Left lung (tissue), 10 donors: ENCODE measurements around the gene SLMAP. TPM values are rescaled to one million over a fixed set of nuclear protein-coding genes. Genes with fewer than 3 reads are reported as not detected.
A peak's percentile ranks its signal among the peaks of the same experiment; 100 is the strongest.
"Not testable (repeated sequence)": the region's sequence is repeated elsewhere in the genome, so short reads cannot be mapped to it uniquely, and the experiment has no call there.

Experiments used
- ATAC-seq: fragments of 200-7000 bp; cut with Tn5 transposase; one replicate; pipeline ENCODE4 v1.9.1; 2020; ENCODE audit warnings: moderate library complexity
- DNase-seq, 4 donors: peaks; one replicate each; pipeline ENCODE4 v3.0.0-alpha.2; 2013 to 2020
- H3K27ac ChIP-seq, 2 donors: fragments of 200-600 bp; sonication (generic) in 1 of 2; one replicate each; pipeline versions ENCODE4 v1.5.0 to v1.8.0; 2020 to 2021
- H3K27me3 ChIP-seq, 2 donors: fragments of 200-600 bp; sonication (generic) in 1 of 2; one replicate each; pipeline versions ENCODE4 v1.5.0 to v1.8.0; 2020 to 2021
- H3K36me3 ChIP-seq, 2 donors: fragments of 200-600 bp; sonication (generic) in 1 of 2; one replicate each; pipeline versions ENCODE4 v1.5.0 to v1.8.0; 2020 to 2021
- H3K4me1 ChIP-seq, 2 donors: fragments of 200-600 bp; one replicate each; pipeline ENCODE4 v1.8.0; 2021
- H3K4me3 ChIP-seq, 2 donors: fragments of 200-600 bp; sonication (generic) in 1 of 2; one replicate each; pipeline versions ENCODE4 v1.5.0 to v1.8.0; 2020 to 2021; ENCODE audit warnings: mild to moderate bottlenecking in 1 of 2
- H3K9me3 ChIP-seq, 2 donors: fragments of 200-600 bp; sonication (generic) in 1 of 2; one replicate each; pipeline versions ENCODE4 v1.5.0 to v1.8.0; 2020 to 2021
- CTCF ChIP-seq, 2 donors: fragments of 200-600 bp; sonication (generic) in 1 of 2; IDR thresholded peaks; one replicate each; pipeline versions ENCODE4 v1.5.0 to v1.8.0; 2021; ENCODE audit warnings: antibody characterized with exemption in 2 of 2
- intact Hi-C, 2 donors: fragments of 100-400 bp; cut with DNase I; formaldehyde crosslinking; loops; one replicate each; pipeline versions ENCODE4 v1.11.2 to v1.14.2; 2022
- polyA plus RNA-seq, 6 donors: library from polyadenylated mRNA; unstranded; fragments of 120-200 nt; gene quantifications; one replicate each; pipeline ENCODE4 v1.2.1, GENCODE V29; 2013; ENCODE audit not compliant: insufficient read length in 6 of 6
- total RNA-seq, 2 donors: library from RNA; stranded (reverse); fragmentation: NEBNext Ultra II Directional; extraction: Animal tissue kit (Norgen Biotek cat#: 25700); gene quantifications; one replicate each; pipeline ENCODE4 v1.2.1, GENCODE V29; 2021
- donor health status: DM: no; HTN: yes; CAD: no.
- donor health status: DM: no; HTN: no; CAD: no.

The SLMAP gene
- total and polyA plus RNA-seq, 8 donors: 43.1 to 65.3 (median 56.3) TPM

- no peaks in the 10 kb centered on the region for H3K9me3 ChIP-seq
- DNase-seq (no peak), ATAC-seq (no peak)
- no peak overlapping the region for H3K27ac ChIP-seq
- H3K36me3 ChIP-seq: no peaks in the 10 kb centered on the region
- intact Hi-C loops: no loop called here
- H3K4me3 ChIP-seq: no peak overlapping the region
- H3K27me3 ChIP-seq: no peaks in the 10 kb centered on the region
- no peak for TF ChIP-seq CTCF (IDR thresholded peaks at IDR 0.05)
- H3K4me1 ChIP-seq: peaks cover 4 to 30% of the 10 kb centered on the region in 2 donors
Measured at GRCh38 chr3:57796261-57796660, 40.2 kb downstream of the SLMAP start.

- TF ChIP-seq CTCF (IDR thresholded peaks at IDR 0.05): no peak
- no peak overlapping the region for H3K4me3 ChIP-seq
- H3K4me1 ChIP-seq: peaks cover 11 to 38% of the 10 kb centered on the region in 2 donors
- H3K27ac ChIP-seq: no peak overlapping the region
- DNase-seq (no peak), ATAC-seq (no peak)
- no peaks in the 10 kb centered on the region for H3K9me3 ChIP-seq
- H3K27me3 ChIP-seq: no peaks in the 10 kb centered on the region
- no peaks in the 10 kb centered on the region for H3K36me3 ChIP-seq
- intact Hi-C loops: no loop called here
Measured at GRCh38 chr3:57797701-57798487, 41.8 kb downstream of the SLMAP start.

- no peak overlapping the region for H3K4me3 ChIP-seq
- H3K9me3 ChIP-seq: no peaks in the 10 kb centered on the region
- no peaks in the 10 kb centered on the region for H3K27me3 ChIP-seq
- no peaks in the 10 kb centered on the region for H3K36me3 ChIP-seq
- TF ChIP-seq CTCF (IDR thresholded peaks at IDR 0.05): no peak
- H3K27ac ChIP-seq: peak overlapping the region; percentile 41 to 61
- intact Hi-C loops: no loop called here
- H3K4me1 ChIP-seq: peaks cover 17 to 46% of the 10 kb centered on the region in 2 donors
- DNase-seq (peak in 1 of 4 donors; percentile 30), ATAC-seq (peak; percentile 92)
Measured at GRCh38 chr3:57803647-57804081, 47.6 kb downstream of the SLMAP start.

GRCh38 chr3:57805266-57805665, 49.2 kb downstream of the SLMAP start:
- intact Hi-C loops: no loop called here
- H3K4me1 ChIP-seq: peaks cover 17 to 46% of the 10 kb centered on the region in 2 donors
- H3K27ac ChIP-seq: no peak overlapping the region
- H3K27me3 ChIP-seq: no peaks in the 10 kb centered on the region
- no peak overlapping the region for H3K4me3 ChIP-seq
- no peaks in the 10 kb centered on the region for H3K9me3 ChIP-seq
- TF ChIP-seq CTCF (IDR thresholded peaks at IDR 0.05): no peak
- ATAC-seq (no peak), DNase-seq (no peak)
- H3K36me3 ChIP-seq: no peaks in the 10 kb centered on the region

- H3K27me3 ChIP-seq: no peaks in the 10 kb centered on the region
- DNase-seq (no peak), ATAC-seq (peak; percentile 75)
- peaks cover 17 to 46% of the 10 kb centered on the region in 2 donors for H3K4me1 ChIP-seq
- no peaks in the 10 kb centered on the region for H3K9me3 ChIP-seq
- H3K27ac ChIP-seq: no peak overlapping the region
- no peaks in the 10 kb centered on the region for H3K36me3 ChIP-seq
- TF ChIP-seq CTCF (IDR thresholded peaks at IDR 0.05): no peak
- no peak overlapping the region for H3K4me3 ChIP-seq
- intact Hi-C loops: no loop called here
Measured at GRCh38 chr3:57805674-57806073, 49.6 kb downstream of the SLMAP start.

GRCh38 chr3:57806195-57806594, 50.1 kb downstream of the SLMAP start:
- H3K4me3 ChIP-seq, H3K36me3 ChIP-seq, ATAC-seq, intact Hi-C loops, H3K27me3 ChIP-seq, H3K27ac ChIP-seq, H3K9me3 ChIP-seq, DNase-seq: not testable (repeated sequence)
- peaks cover 17 to 46% of the 10 kb centered on the region in 2 donors for H3K4me1 ChIP-seq
